HepG2 (cell line): ENCODE measurements around the gene BLCAP. TPM values are rescaled to one million over a fixed set of nuclear protein-coding genes. Genes with fewer than 3 reads are reported as not detected.

Experiments
- AGO1 ChIP-seq: fragments of 200-400 bp; formaldehyde crosslinking; IDR thresholded peaks from 2 replicates; pipeline ENCODE4 v1.6.1; 2017; ENCODE audit warnings: mild to moderate bottlenecking, low read depth, low read length, moderate library complexity; ENCODE audit not compliant: poor library complexity, severe bottlenecking
- ARID3A ChIP-seq: IDR thresholded peaks from 2 replicates; pipeline ENCODE4 v1.6.1; 2012; ENCODE audit warnings: low read depth, low read length, improper control_type of control experiment
- BRF2 ChIP-seq: sonication (generic); formaldehyde crosslinking; IDR thresholded peaks from 2 replicates; pipeline ENCODE4 v1.8.1; 2022; ENCODE audit warnings: mild to moderate bottlenecking, missing genetic modification reagents
- CEBPG ChIP-seq: IDR thresholded peaks from 2 replicates; pipeline ENCODE4 v1.6.1; 2016
- FOXJ3 ChIP-seq: sonication (generic); formaldehyde crosslinking; IDR thresholded peaks from 2 replicates; pipeline ENCODE4 v1.4.0; 2020; ENCODE audit warnings: missing genetic modification reagents, mild to moderate bottlenecking, borderline replicate concordance
- HOXA5 ChIP-seq: sonication (generic); formaldehyde crosslinking; IDR thresholded peaks from 2 replicates; pipeline ENCODE4 v1.4.0; 2020; ENCODE audit warnings: missing genetic modification reagents
- MED1 ChIP-seq: sonication (generic); formaldehyde crosslinking; IDR thresholded peaks from 2 replicates; pipeline ENCODE4 v1.4.0; 2020; ENCODE audit warnings: missing genetic modification reagents
- MZF1 ChIP-seq: sonication (generic); formaldehyde crosslinking; IDR thresholded peaks from 2 replicates; pipeline ENCODE4 v1.8.1; 2023; ENCODE audit warnings: mild to moderate bottlenecking, missing genetic modification reagents, borderline replicate concordance
- POLR2AphosphoS5 ChIP-seq: IDR thresholded peaks from 2 replicates; pipeline ENCODE4 v1.6.1; 2012; ENCODE audit warnings: low read depth, low read length
- REL ChIP-seq: sonication (generic); formaldehyde crosslinking; conservative IDR thresholded peaks from 2 replicates; pipeline ENCODE4 v1.8.0; 2022; ENCODE audit warnings: mild to moderate bottlenecking, missing genetic modification reagents, moderate library complexity
- SP4 ChIP-seq: sonication (generic); formaldehyde crosslinking; IDR thresholded peaks from 2 replicates; pipeline ENCODE4 v1.8.1; 2023; ENCODE audit warnings: mild to moderate bottlenecking, missing genetic modification reagents
- ZKSCAN1 ChIP-seq: fragments of 150-350 bp; IDR thresholded peaks from 2 replicates; pipeline ENCODE4 v1.6.1; 2014; ENCODE audit warnings: low read length
- ZNF251 ChIP-seq: sonication (generic); formaldehyde crosslinking; IDR thresholded peaks from 2 replicates; pipeline ENCODE4 v1.9.0; 2021; ENCODE audit warnings: mild to moderate bottlenecking, missing genetic modification reagents
- ZNF274 ChIP-seq: sonication (generic); formaldehyde crosslinking; IDR thresholded peaks from 2 replicates; pipeline ENCODE4 v1.5.1; 2020; ENCODE audit warnings: mild to moderate bottlenecking, missing genetic modification reagents
- ZNF292 ChIP-seq: sonication (generic); formaldehyde crosslinking; IDR thresholded peaks from 2 replicates; pipeline ENCODE4 v1.8.1; 2022; ENCODE audit warnings: mild to moderate bottlenecking, low read depth, missing genetic modification reagents, borderline replicate concordance
- ZNF34 ChIP-seq: sonication (generic); formaldehyde crosslinking; IDR thresholded peaks from 2 replicates; pipeline ENCODE4 v1.4.0; 2020; ENCODE audit warnings: mild to moderate bottlenecking, missing genetic modification reagents, borderline replicate concordance
- ZNF44 ChIP-seq: sonication (generic); formaldehyde crosslinking; IDR thresholded peaks from 2 replicates; pipeline ENCODE4 v1.5.1; 2020; ENCODE audit warnings: mild to moderate bottlenecking, missing genetic modification reagents
- ZNF441 ChIP-seq: sonication (generic); formaldehyde crosslinking; IDR thresholded peaks from 2 replicates; pipeline ENCODE4 v1.7.0; 2021; ENCODE audit warnings: missing genetic modification reagents, borderline replicate concordance
- ZNF607 ChIP-seq: sonication (generic); formaldehyde crosslinking; IDR thresholded peaks from 2 replicates; pipeline ENCODE4 v1.5.1; 2020; ENCODE audit warnings: missing genetic modification reagents, mild to moderate bottlenecking, borderline replicate concordance
- polyA plus RNA-seq, 8 experiments: library from polyadenylated mRNA; depleted of rRNA in 3 of 8; stranded (reverse) in 7 of 8; unstranded in 1 of 8; fragments of >200 nt; fragmentation: Illumina TruSeq in 4 of 8; extraction: Trizol in 4 of 8; gene quantifications; 2 replicates each; pipeline versions ENCODE4 v1.2.1 to v1.2.3, GENCODE V29; 2011 to 2016; ENCODE audit warnings: low read depth in 4 of 8, missing spikeins in 1 of 8, mixed read lengths in 1 of 8; ENCODE audit not compliant: insufficient read depth in 1 of 8
- total RNA-seq, 5 experiments: library from RNA; depleted of rRNA; stranded (reverse); fragments of >200 nt; fragmentation: Illumina TruSeq; extraction: Trizol; gene quantifications; 2 replicates each; pipeline ENCODE4 v1.2.3, GENCODE V29; 2016; ENCODE audit warnings: low read depth in 1 of 5
- TF ChIP-seq, protein P1 (sequence below): sonication (generic); formaldehyde crosslinking; IDR thresholded peaks from 2 replicates; pipeline ENCODE4 v1.4.0; 2020; ENCODE audit warnings: missing genetic modification reagents
- TF ChIP-seq, protein P2 (sequence below): sonication (generic); formaldehyde crosslinking; IDR thresholded peaks from 2 replicates; pipeline ENCODE4 v1.8.1; 2023; ENCODE audit warnings: missing genetic modification reagents, mild to moderate bottlenecking, borderline replicate concordance

The BLCAP gene
- total and polyA plus RNA-seq, 2 of the 13 experiments (the other 11 are each of a cell fraction or from before 2014, with no cell fraction given), result 52.4 to 86.8 TPM

- TF ChIP-seq, protein P1, sequence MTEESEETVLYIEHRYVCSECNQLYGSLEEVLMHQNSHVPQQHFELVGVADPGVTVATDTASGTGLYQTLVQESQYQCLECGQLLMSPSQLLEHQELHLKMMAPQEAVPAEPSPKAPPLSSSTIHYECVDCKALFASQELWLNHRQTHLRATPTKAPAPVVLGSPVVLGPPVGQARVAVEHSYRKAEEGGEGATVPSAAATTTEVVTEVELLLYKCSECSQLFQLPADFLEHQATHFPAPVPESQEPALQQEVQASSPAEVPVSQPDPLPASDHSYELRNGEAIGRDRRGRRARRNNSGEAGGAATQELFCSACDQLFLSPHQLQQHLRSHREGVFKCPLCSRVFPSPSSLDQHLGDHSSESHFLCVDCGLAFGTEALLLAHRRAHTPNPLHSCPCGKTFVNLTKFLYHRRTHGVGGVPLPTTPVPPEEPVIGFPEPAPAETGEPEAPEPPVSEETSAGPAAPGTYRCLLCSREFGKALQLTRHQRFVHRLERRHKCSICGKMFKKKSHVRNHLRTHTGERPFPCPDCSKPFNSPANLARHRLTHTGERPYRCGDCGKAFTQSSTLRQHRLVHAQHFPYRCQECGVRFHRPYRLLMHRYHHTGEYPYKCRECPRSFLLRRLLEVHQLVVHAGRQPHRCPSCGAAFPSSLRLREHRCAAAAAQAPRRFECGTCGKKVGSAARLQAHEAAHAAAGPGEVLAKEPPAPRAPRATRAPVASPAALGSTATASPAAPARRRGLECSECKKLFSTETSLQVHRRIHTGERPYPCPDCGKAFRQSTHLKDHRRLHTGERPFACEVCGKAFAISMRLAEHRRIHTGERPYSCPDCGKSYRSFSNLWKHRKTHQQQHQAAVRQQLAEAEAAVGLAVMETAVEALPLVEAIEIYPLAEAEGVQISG (CRISPR knock-in tag), result peak; percentile 66
- TF ChIP-seq AGO1 (peak; percentile 91), ZNF292 (CRISPR knock-in tag) (peak; percentile 63), POLR2AphosphoS5 (peak; percentile 88), ZNF607 (peak; percentile 59; the same call in 1 of the 2 replicates), ZNF251 (CRISPR knock-in tag) (peak; percentile 22; the same call in 1 of the 2 replicates), MED1 (CRISPR knock-in tag) (peak; percentile 23), ZNF44 (peak; percentile 28; the same call in 1 of the 2 replicates), ARID3A (peak; percentile 68; the same call in 1 of the 2 replicates), ZKSCAN1 (0 out of 2 replicates have a peak, but pooled peaks have one; percentile 45), MZF1 (CRISPR knock-in tag) (0 out of 2 replicates have a peak, but pooled peaks have one; percentile 49), HOXA5 (CRISPR knock-in tag) (peak; percentile 91), FOXJ3 (CRISPR knock-in tag) (peak; percentile 75), ZNF274 (CRISPR knock-in tag) (no peak; the same call in none of the 2 replicates), REL (CRISPR knock-in tag) (peak; percentile 97), ZNF34 (peak; percentile 84; the same call in 1 of the 2 replicates), SP4 (no peak), ZNF441 (CRISPR knock-in tag) (peak; percentile 46; the same call in 1 of the 2 replicates), CEBPG (CRISPR knock-in tag) (peak; percentile 82), BRF2 (peak; percentile 57; the same call in 1 of the 2 replicates)
- TF ChIP-seq, protein P2, sequence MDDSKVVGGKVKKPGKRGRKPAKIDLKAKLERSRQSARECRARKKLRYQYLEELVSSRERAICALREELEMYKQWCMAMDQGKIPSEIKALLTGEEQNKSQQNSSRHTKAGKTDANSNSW, result peak; percentile 49; the same call in 1 of the 2 replicates
Measured at GRCh38 chr20:37527638-37528445, at the start of gene BLCAP (continued).
